HepG2 (cell line): ENCODE measurements around the gene PRR35.

Source experiments
- DPF2 ChIP-seq: sonication (generic); formaldehyde crosslinking; IDR thresholded peaks from 2 replicates; pipeline ENCODE4 v1.4.0; 2020; ENCODE audit warnings: mild to moderate bottlenecking, low read depth, missing genetic modification reagents, borderline replicate concordance
- RNF2 ChIP-seq: fragments of 450-650 bp; conservative IDR thresholded peaks from 2 replicates; pipeline ENCODE4 v1.6.1; 2016; ENCODE audit warnings: low read depth
- SMC3 ChIP-seq: IDR thresholded peaks from 2 replicates; pipeline ENCODE4 v1.6.1; 2011; ENCODE audit warnings: low read length, improper control_type of control experiment
- TAF15 ChIP-seq: fragments of 200-400 bp; formaldehyde crosslinking; IDR thresholded peaks from one replicate; pipeline ENCODE4 v1.6.1; 2018; ENCODE audit warnings: mild to moderate bottlenecking, low read depth, low read length; ENCODE audit not compliant: poor library complexity, severe bottlenecking
- TF ChIP-seq, protein P1 (sequence below): sonication (generic); formaldehyde crosslinking; IDR thresholded peaks from 2 replicates; pipeline ENCODE4 v1.4.0; 2020; ENCODE audit warnings: low read depth, mild to moderate bottlenecking, missing genetic modification reagents
- TF ChIP-seq, protein P2 (sequence below): sonication (generic); formaldehyde crosslinking; IDR thresholded peaks from 2 replicates; pipeline ENCODE4 v1.4.0; 2020; ENCODE audit warnings: mild to moderate bottlenecking, missing genetic modification reagents, borderline replicate concordance

DNA sequence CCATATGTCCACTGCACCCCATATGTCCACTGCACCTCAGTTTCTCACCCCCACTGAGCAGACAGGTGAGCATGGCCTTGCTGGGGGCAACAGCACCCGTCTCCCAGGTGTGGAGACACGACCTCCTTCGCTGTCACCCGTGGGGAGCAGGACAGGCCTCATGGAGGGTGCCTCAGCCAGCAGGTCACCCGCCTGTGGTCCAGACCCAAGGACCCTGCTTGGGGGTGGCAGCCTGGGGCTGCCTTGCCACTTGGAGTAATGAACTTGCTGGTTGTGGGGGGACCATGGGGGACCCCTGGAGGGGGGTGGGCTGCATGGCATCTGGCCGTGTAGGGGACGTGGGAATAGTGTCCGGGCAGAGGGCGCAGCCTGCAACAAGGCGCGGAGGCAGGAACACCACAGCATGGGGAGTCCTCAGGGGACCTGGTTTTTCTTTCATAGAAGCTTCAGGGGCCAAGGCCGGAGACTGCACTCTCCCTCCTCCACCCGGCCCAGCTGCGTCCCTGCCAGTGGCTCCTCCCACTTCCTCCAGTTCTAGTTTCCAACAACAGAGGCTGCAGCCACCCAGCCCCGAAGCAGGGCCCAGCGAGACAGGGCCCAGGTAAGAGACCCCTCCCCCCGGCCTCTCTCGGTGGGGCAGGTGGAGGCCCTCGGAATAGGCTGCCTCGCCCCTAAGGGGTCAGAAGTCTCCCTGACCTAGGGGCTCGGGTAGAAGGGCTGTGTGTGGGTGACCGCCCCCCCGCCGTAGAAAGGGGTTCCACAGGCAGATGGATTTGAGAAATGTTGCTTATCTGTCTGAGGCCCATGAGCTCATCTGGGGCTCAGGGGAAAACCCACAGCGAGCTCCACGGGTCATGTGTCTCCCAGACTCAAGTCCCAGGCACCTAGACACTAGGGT lies 6.5 kb downstream of the PRR35 start, which contains the start of gene NHLRC4:
- TF ChIP-seq, protein P1, sequence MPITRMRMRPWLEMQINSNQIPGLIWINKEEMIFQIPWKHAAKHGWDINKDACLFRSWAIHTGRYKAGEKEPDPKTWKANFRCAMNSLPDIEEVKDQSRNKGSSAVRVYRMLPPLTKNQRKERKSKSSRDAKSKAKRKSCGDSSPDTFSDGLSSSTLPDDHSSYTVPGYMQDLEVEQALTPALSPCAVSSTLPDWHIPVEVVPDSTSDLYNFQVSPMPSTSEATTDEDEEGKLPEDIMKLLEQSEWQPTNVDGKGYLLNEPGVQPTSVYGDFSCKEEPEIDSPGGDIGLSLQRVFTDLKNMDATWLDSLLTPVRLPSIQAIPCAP (CRISPR knock-in tag): no peak
- TF ChIP-seq RNF2 (no peak), TAF15 (no peak), DPF2 (CRISPR knock-in tag) (no peak), SMC3 (no peak)
- TF ChIP-seq, protein P2, sequence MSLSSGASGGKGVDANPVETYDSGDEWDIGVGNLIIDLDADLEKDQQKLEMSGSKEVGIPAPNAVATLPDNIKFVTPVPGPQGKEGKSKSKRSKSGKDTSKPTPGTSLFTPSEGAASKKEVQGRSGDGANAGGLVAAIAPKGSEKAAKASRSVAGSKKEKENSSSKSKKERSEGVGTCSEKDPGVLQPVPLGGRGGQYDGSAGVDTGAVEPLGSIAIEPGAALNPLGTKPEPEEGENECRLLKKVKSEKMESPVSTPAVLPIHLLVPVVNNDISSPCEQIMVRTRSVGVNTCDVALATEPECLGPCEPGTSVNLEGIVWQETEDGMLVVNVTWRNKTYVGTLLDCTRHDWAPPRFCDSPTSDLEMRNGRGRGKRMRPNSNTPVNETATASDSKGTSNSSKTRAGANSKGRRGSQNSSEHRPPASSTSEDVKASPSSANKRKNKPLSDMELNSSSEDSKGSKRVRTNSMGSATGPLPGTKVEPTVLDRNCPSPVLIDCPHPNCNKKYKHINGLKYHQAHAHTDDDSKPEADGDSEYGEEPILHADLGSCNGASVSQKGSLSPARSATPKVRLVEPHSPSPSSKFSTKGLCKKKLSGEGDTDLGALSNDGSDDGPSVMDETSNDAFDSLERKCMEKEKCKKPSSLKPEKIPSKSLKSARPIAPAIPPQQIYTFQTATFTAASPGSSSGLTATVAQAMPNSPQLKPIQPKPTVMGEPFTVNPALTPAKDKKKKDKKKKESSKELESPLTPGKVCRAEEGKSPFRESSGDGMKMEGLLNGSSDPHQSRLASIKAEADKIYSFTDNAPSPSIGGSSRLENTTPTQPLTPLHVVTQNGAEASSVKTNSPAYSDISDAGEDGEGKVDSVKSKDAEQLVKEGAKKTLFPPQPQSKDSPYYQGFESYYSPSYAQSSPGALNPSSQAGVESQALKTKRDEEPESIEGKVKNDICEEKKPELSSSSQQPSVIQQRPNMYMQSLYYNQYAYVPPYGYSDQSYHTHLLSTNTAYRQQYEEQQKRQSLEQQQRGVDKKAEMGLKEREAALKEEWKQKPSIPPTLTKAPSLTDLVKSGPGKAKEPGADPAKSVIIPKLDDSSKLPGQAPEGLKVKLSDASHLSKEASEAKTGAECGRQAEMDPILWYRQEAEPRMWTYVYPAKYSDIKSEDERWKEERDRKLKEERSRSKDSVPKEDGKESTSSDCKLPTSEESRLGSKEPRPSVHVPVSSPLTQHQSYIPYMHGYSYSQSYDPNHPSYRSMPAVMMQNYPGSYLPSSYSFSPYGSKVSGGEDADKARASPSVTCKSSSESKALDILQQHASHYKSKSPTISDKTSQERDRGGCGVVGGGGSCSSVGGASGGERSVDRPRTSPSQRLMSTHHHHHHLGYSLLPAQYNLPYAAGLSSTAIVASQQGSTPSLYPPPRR: no peak
